Parathyroid adenoma (tissue), 2 donors: ENCODE measurements around the gene CDX2.
A peak's percentile ranks its signal among the peaks of the same experiment; 100 is the strongest.

Experiments used
- H2AFZ ChIP-seq: fragments of 300-600 bp; sonication (generic); one replicate; pipeline ENCODE4 v1.7.0; 2017; ENCODE audit warnings: antibody characterized with exemption, mild to moderate bottlenecking
- H3K27ac ChIP-seq: fragments of 300-600 bp; sonication (generic); one replicate; pipeline ENCODE4 v1.7.0; 2017
- H3K27me3 ChIP-seq: fragments of 300-600 bp; sonication (generic); one replicate; pipeline ENCODE4 v1.7.0; 2017; ENCODE audit warnings: low read length; ENCODE audit not compliant: control insufficient read depth, insufficient read depth
- H3K36me3 ChIP-seq: fragments of 300-600 bp; sonication (generic); one replicate; pipeline ENCODE4 v1.7.0; 2017; ENCODE audit warnings: low read length; ENCODE audit not compliant: control insufficient read depth, insufficient read depth
- H3K4me1 ChIP-seq: fragments of 300-600 bp; sonication (generic); one replicate; pipeline ENCODE4 v1.7.0; 2017; ENCODE audit warnings: control low read depth
- H3K4me2 ChIP-seq: fragments of 300-600 bp; sonication (generic); one replicate; pipeline ENCODE4 v1.7.0; 2017; ENCODE audit warnings: low read length
- H3K4me3 ChIP-seq: fragments of 300-600 bp; sonication (generic); one replicate; pipeline ENCODE4 v1.7.0; 2017; ENCODE audit warnings: low read depth, low read length
- H3K79me2 ChIP-seq: fragments of 300-600 bp; sonication (generic); one replicate; pipeline ENCODE4 v1.7.0; 2017; ENCODE audit warnings: control low read depth
- H3K9ac ChIP-seq: fragments of 300-600 bp; sonication (generic); one replicate; pipeline ENCODE4 v1.7.0; 2017; ENCODE audit warnings: mild to moderate bottlenecking
- H3K9me3 ChIP-seq: fragments of 300-600 bp; sonication (generic); one replicate; pipeline ENCODE4 v1.7.0; 2017; ENCODE audit warnings: low read length; ENCODE audit not compliant: control insufficient read depth
- TF ChIP-seq, protein P1 (sequence below): fragments of 300-600 bp; sonication (generic); IDR thresholded peaks from one replicate; pipeline ENCODE4 v1.7.0; 2017; ENCODE audit warnings: antibody characterized with exemption, mild to moderate bottlenecking
- donor health status: primary hyperparathyroidism.

Gene CDX2

DNA sequence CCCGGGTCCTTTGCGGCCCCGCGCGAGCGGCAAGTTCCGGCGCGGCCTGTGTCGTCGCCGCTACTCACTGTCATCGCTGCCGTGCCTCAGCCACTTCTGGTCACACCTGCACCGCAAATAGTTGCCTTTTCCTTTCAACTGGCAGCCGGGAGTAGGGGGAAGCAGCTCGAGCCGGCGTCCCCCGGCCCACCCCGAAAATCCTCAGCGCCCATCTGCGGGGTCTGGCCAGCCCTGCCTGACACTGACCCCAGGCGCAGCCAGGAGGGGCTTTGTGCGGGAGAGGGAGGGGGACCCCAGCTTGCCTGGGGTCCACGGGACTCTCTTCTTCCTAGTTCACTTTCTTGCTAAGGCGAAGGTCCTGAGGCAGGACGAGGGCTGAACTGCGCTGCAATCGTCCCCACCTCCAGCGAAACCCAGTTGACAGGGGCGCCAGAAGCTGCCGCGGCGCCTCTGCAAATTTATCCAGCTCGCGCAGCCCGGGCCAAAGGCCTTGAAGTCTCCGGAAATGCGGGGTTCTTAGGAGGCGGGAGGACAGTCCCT lies 47.6 kb downstream of the CDX2 start:
- H3K36me3 ChIP-seq = no peaks in the 10 kb centered on the region
- peak overlapping the region; percentile 33 for H2AFZ ChIP-seq
- H3K9ac ChIP-seq = no peak overlapping the region
- H3K27me3 ChIP-seq = peaks cover 27% of the 10 kb centered on the region
- no peak overlapping the region for H3K27ac ChIP-seq
- H3K4me2 ChIP-seq = peak overlapping the region; percentile 80
- H3K9me3 ChIP-seq = no peaks in the 10 kb centered on the region
- H3K79me2 ChIP-seq = no peaks in the 10 kb centered on the region
- H3K4me3 ChIP-seq = peak overlapping the region; percentile 39
- TF ChIP-seq, protein P1, sequence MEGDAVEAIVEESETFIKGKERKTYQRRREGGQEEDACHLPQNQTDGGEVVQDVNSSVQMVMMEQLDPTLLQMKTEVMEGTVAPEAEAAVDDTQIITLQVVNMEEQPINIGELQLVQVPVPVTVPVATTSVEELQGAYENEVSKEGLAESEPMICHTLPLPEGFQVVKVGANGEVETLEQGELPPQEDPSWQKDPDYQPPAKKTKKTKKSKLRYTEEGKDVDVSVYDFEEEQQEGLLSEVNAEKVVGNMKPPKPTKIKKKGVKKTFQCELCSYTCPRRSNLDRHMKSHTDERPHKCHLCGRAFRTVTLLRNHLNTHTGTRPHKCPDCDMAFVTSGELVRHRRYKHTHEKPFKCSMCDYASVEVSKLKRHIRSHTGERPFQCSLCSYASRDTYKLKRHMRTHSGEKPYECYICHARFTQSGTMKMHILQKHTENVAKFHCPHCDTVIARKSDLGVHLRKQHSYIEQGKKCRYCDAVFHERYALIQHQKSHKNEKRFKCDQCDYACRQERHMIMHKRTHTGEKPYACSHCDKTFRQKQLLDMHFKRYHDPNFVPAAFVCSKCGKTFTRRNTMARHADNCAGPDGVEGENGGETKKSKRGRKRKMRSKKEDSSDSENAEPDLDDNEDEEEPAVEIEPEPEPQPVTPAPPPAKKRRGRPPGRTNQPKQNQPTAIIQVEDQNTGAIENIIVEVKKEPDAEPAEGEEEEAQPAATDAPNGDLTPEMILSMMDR = no peak
- no peaks in the 10 kb centered on the region for H3K4me1 ChIP-seq

DNA sequence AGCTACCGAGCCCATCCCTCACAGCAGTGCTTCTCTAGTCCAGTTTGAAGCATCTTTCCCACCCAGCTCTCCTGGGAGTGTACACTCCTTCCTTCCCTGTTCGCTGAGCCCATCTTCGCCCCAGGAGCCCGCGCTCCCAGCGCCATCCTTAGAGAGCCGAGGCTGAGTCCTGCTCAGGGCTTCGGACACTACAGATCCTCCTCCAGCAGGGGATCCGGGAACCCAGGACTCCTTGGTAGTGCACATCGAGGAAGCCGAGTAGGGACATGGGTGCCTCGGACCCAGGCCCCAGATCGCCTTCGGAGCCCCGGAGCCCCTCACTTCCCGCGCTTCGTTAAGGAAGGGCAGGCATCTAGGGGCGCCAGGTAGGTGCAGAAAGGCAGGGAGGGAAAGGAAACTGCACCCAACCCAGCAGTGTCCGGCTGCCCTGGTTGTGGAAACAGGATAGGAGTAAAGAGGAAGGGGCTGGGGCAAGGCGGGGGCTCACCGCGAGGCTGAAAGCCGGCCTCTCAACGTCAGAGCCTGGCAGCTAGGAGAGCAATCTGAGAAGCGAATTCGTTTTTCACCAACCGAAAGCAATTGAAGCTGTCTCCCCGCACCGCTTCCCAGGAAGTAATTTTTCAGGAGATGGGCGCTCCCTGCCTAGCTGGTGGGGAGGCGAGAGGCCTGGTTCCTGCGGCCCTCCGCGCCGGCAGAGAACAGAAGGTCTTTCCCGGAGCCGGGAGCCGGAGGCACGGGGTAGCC lies 48.3 kb downstream of the CDX2 start:
- Histone ChIP-seq H2AFZ (peak overlapping the region; percentile 33), H3K4me2 (peak overlapping the region; percentile 80), H3K79me2 (no peaks in the 10 kb centered on the region), H3K4me1 (no peaks in the 10 kb centered on the region), H3K27me3 (peaks cover 29% of the 10 kb centered on the region), H3K27ac (no peak overlapping the region), H3K4me3 (peak overlapping the region; percentile 39), H3K9me3 (no peaks in the 10 kb centered on the region), H3K36me3 (no peaks in the 10 kb centered on the region), H3K9ac (no peak overlapping the region)
- TF ChIP-seq, protein P1 = no peak

DNA sequence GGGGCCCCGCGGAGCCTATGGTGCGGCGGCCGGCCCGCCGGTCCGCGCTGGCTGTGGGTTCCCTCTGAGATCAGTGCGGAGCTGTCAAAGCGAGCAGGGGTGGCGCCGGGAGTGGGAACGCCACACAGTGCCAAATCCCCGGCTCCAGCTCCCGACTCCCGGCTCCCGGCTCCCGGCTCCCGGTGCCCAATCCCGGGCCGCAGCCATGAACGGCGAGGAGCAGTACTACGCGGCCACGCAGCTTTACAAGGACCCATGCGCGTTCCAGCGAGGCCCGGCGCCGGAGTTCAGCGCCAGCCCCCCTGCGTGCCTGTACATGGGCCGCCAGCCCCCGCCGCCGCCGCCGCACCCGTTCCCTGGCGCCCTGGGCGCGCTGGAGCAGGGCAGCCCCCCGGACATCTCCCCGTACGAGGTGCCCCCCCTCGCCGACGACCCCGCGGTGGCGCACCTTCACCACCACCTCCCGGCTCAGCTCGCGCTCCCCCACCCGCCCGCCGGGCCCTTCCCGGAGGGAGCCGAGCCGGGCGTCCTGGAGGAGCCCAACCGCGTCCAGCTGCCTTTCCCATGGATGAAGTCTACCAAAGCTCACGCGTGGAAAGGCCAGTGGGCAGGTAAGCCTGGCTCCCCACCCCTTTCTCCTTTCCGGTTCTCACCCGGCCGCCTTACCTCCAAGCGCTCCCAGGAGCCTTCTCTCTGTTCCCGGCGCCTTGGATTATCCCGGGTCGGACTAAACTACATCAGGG lies 49.0 kb downstream of the CDX2 start, which contains the start of gene PDX1:
PDX1 (plus strand) TSS at position 67 of the 743 bp plus-strand sequence; CDS start at position 206, 139 bp downstream.
- peak within 1 kb of the TSS; percentile 80 for H3K4me2 ChIP-seq
- TF ChIP-seq, protein P1 = no peak
- H3K27me3 ChIP-seq = peaks cover 30% of the 10 kb centered on the region
- no peaks in the 10 kb centered on the region for H3K79me2 ChIP-seq
- H3K9me3 ChIP-seq = no peaks in the 10 kb centered on the region
- H3K4me1 ChIP-seq = no peaks in the 10 kb centered on the region
- H3K27ac ChIP-seq = no peak within 1 kb of the TSS
- no peak within 1 kb of the TSS for H3K9ac ChIP-seq
- no peaks in the 10 kb centered on the region for H3K36me3 ChIP-seq
- H3K4me3 ChIP-seq = peak within 1 kb of the TSS; percentile 49
- H2AFZ ChIP-seq = no peak within 1 kb of the TSS

DNA sequence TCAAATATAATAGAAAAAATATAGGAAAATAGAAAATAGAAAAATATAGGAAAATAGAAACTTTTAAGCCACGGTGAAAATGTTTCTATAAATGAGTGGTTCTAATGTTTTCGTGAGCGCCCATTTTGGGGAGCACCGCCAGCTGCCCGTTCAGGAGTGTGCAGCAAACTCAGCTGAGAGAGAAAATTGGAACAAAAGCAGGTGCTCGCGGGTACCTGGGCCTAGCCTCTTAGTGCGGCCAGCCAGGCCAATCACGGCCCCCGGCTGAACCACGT lies 49.5 kb downstream of the CDX2 start:
- H3K4me3 ChIP-seq = peak overlapping the region; percentile 49
- no peak overlapping the region for H3K27ac ChIP-seq
- H3K4me2 ChIP-seq = peak overlapping the region; percentile 80
- peaks cover 30% of the 10 kb centered on the region for H3K27me3 ChIP-seq
- no peaks in the 10 kb centered on the region for H3K4me1 ChIP-seq
- H3K9ac ChIP-seq = no peak overlapping the region
- TF ChIP-seq, protein P1 = no peak
- H3K36me3 ChIP-seq = no peaks in the 10 kb centered on the region
- no peak overlapping the region for H2AFZ ChIP-seq
- H3K79me2 ChIP-seq = no peaks in the 10 kb centered on the region
- no peaks in the 10 kb centered on the region for H3K9me3 ChIP-seq
